ENCODE data around the gene NSMCE1.
A peak's percentile ranks its signal among the peaks of the same experiment; 100 is the strongest.
"Not testable (repeated sequence)": the region's sequence is repeated elsewhere in the genome, so short reads cannot be mapped to it uniquely, and the experiment has no call there.

Gene NSMCE1

GRCh38 chr16:27289669-27290068, 21.1 kb upstream of the NSMCE1 start:
- no peaks in the 10 kb centered on the region for H3K36me3 Mint-ChIP-seq (ENCODE audit: low read depth)
- peaks cover 6% of the 10 kb centered on the region for H3K9me3 Mint-ChIP-seq
- peak overlapping the region; percentile 5 for H3K27ac Mint-ChIP-seq
- DNase-seq (no peak), ATAC-seq (no peak)
- H3K27me3 Mint-ChIP-seq: no peaks in the 10 kb centered on the region
- peaks cover 50% of the 10 kb centered on the region for H3K4me1 Mint-ChIP-seq
- no peak overlapping the region for H3K4me3 Mint-ChIP-seq

GRCh38 chr16:27288313-27288712, 19.7 kb upstream of the NSMCE1 start:
- not testable (repeated sequence) for H3K4me3 Mint-ChIP-seq; H3K27ac Mint-ChIP-seq; DNase-seq; H3K27me3 Mint-ChIP-seq; ATAC-seq; H3K9me3 Mint-ChIP-seq; H3K36me3 Mint-ChIP-seq (ENCODE audit: low read depth)
- peaks cover 62% of the 10 kb centered on the region for H3K4me1 Mint-ChIP-seq

- no peak overlapping the region for H3K4me3 Mint-ChIP-seq
- peaks cover 6% of the 10 kb centered on the region for H3K9me3 Mint-ChIP-seq
- no peak for DNase-seq
- no peak overlapping the region for H3K27ac Mint-ChIP-seq
- no peaks in the 10 kb centered on the region for H3K27me3 Mint-ChIP-seq
- peaks cover 66% of the 10 kb centered on the region for H3K4me1 Mint-ChIP-seq
- ATAC-seq: no peak
- no peaks in the 10 kb centered on the region for H3K36me3 Mint-ChIP-seq (ENCODE audit: low read depth)
These were observed 19.3 kb upstream of the NSMCE1 start for GRCh38 chr16:27287887-27288286.

- H3K27me3 Mint-ChIP-seq: no peaks in the 10 kb centered on the region
- H3K4me3 Mint-ChIP-seq: no peak overlapping the region
- H3K9me3 Mint-ChIP-seq: peaks cover 6% of the 10 kb centered on the region
- H3K4me1 Mint-ChIP-seq: peaks cover 71% of the 10 kb centered on the region
- no peaks in the 10 kb centered on the region for H3K36me3 Mint-ChIP-seq (ENCODE audit: low read depth)
- ATAC-seq (no peak), DNase-seq (no peak)
- H3K27ac Mint-ChIP-seq: peak overlapping the region; percentile 37
These were observed 18.7 kb upstream of the NSMCE1 start for GRCh38 chr16:27287051-27287811.

- ATAC-seq: no peak
These were observed 17.9 kb upstream of the NSMCE1 start for GRCh38 chr16:27286451-27286850.

GRCh38 chr16:27285676-27286196, 17.2 kb upstream of the NSMCE1 start:
- no peaks in the 10 kb centered on the region for H3K27me3 Mint-ChIP-seq
- no peak overlapping the region for H3K4me3 Mint-ChIP-seq
- H3K9me3 Mint-ChIP-seq: peaks cover 6% of the 10 kb centered on the region
- peak; percentile 11 for ATAC-seq
- H3K4me1 Mint-ChIP-seq: peaks cover 74% of the 10 kb centered on the region
- H3K36me3 Mint-ChIP-seq (ENCODE audit: low read depth): no peaks in the 10 kb centered on the region
- peak overlapping the region; percentile 1 for H3K27ac Mint-ChIP-seq
- no peak for DNase-seq

More at GRCh38 chr16:27286451-27286850, 17.9 kb upstream of the NSMCE1 start:
- Mint-ChIP-seq H3K9me3 (peaks cover 6% of the 10 kb centered on the region), H3K27ac (peak overlapping the region; percentile 1), H3K27me3 (no peaks in the 10 kb centered on the region), H3K4me3 (no peak overlapping the region), H3K4me1 (peaks cover 74% of the 10 kb centered on the region), H3K36me3 (ENCODE audit: low read depth) (no peaks in the 10 kb centered on the region)
- no peak for DNase-seq

- Mint-ChIP-seq H3K4me3 (no peak overlapping the region), H3K36me3 (ENCODE audit: low read depth) (no peaks in the 10 kb centered on the region), H3K27ac (peak overlapping the region; percentile 50), H3K9me3 (peaks cover 6% of the 10 kb centered on the region), H3K4me1 (peaks cover 67% of the 10 kb centered on the region), H3K27me3 (no peaks in the 10 kb centered on the region)
- ATAC-seq (peak; percentile 60), DNase-seq (no peak)
These were observed 16.5 kb upstream of the NSMCE1 start for GRCh38 chr16:27284865-27285675.

GRCh38 chr16:27281243-27281642, 12.7 kb upstream of the NSMCE1 start:
- ATAC-seq: no peak

GRCh38 chr16:27275394-27275793, 6.8 kb upstream of the NSMCE1 start:
- peaks cover 64% of the 10 kb centered on the region for H3K4me1 Mint-ChIP-seq
- peak overlapping the region; percentile 52 for H3K27ac Mint-ChIP-seq
- H3K27me3 Mint-ChIP-seq: no peaks in the 10 kb centered on the region
- peaks cover 11% of the 10 kb centered on the region for H3K36me3 Mint-ChIP-seq (ENCODE audit: low read depth)
- peaks cover 5% of the 10 kb centered on the region for H3K9me3 Mint-ChIP-seq
- ATAC-seq (no peak), DNase-seq (no peak)
- H3K4me3 Mint-ChIP-seq: no peak overlapping the region

More at GRCh38 chr16:27281243-27281642, 12.7 kb upstream of the NSMCE1 start:
- no peak for DNase-seq
- peaks cover 55% of the 10 kb centered on the region for H3K4me1 Mint-ChIP-seq
- H3K9me3 Mint-ChIP-seq: no peaks in the 10 kb centered on the region
- H3K27me3 Mint-ChIP-seq: no peaks in the 10 kb centered on the region
- no peaks in the 10 kb centered on the region for H3K36me3 Mint-ChIP-seq (ENCODE audit: low read depth)
- H3K4me3 Mint-ChIP-seq: no peak overlapping the region
- peak overlapping the region; percentile 13 for H3K27ac Mint-ChIP-seq

- ATAC-seq: not testable (repeated sequence)
These were observed 5.9 kb upstream of the NSMCE1 start for GRCh38 chr16:27274424-27274874.

GRCh38 chr16:27273670-27274423, 5.3 kb upstream of the NSMCE1 start:
- Mint-ChIP-seq H3K9me3 (peaks cover 5% of the 10 kb centered on the region), H3K4me1 (peaks cover 76% of the 10 kb centered on the region), H3K27me3 (no peaks in the 10 kb centered on the region), H3K27ac (peak overlapping the region; percentile 97), H3K36me3 (ENCODE audit: low read depth) (peaks cover 11% of the 10 kb centered on the region), H3K4me3 (peak overlapping the region; percentile 40)
- ATAC-seq (peak; percentile 97), DNase-seq (peak; percentile 63)

More at GRCh38 chr16:27274424-27274874, 5.9 kb upstream of the NSMCE1 start:
- DNase-seq, H3K9me3 Mint-ChIP-seq, H3K27me3 Mint-ChIP-seq: not testable (repeated sequence)
- peaks cover 73% of the 10 kb centered on the region for H3K4me1 Mint-ChIP-seq
- peak overlapping the region; percentile 40 for H3K4me3 Mint-ChIP-seq
- H3K27ac Mint-ChIP-seq: peak overlapping the region; percentile 97
- peaks cover 11% of the 10 kb centered on the region for H3K36me3 Mint-ChIP-seq (ENCODE audit: low read depth)

GRCh38 chr16:27273330-27273669, 4.7 kb upstream of the NSMCE1 start:
- ATAC-seq (no peak), DNase-seq (no peak)
- peak overlapping the region; percentile 97 for H3K27ac Mint-ChIP-seq
- H3K27me3 Mint-ChIP-seq: no peaks in the 10 kb centered on the region
- peaks cover 15% of the 10 kb centered on the region for H3K36me3 Mint-ChIP-seq (ENCODE audit: low read depth)
- H3K4me3 Mint-ChIP-seq: peak overlapping the region; percentile 40
- H3K4me1 Mint-ChIP-seq: peaks cover 76% of the 10 kb centered on the region
- peaks cover 5% of the 10 kb centered on the region for H3K9me3 Mint-ChIP-seq

- H3K27ac Mint-ChIP-seq: peak overlapping the region; percentile 97
- H3K4me3 Mint-ChIP-seq: peak overlapping the region; percentile 40
- ATAC-seq, H3K9me3 Mint-ChIP-seq, H3K27me3 Mint-ChIP-seq: not testable (repeated sequence)
- peaks cover 79% of the 10 kb centered on the region for H3K4me1 Mint-ChIP-seq
- peak; percentile 1 for DNase-seq
- peaks cover 19% of the 10 kb centered on the region for H3K36me3 Mint-ChIP-seq (ENCODE audit: low read depth)
These were observed 4.1 kb upstream of the NSMCE1 start for GRCh38 chr16:27272697-27273096.

- Mint-ChIP-seq H3K36me3 (ENCODE audit: low read depth) (peaks cover 24% of the 10 kb centered on the region), H3K9me3 (peaks cover 5% of the 10 kb centered on the region), H3K4me1 (peaks cover 83% of the 10 kb centered on the region), H3K27me3 (no peaks in the 10 kb centered on the region), H3K4me3 (peak overlapping the region; percentile 28), H3K27ac (peak overlapping the region; percentile 95)
- no peak for ATAC-seq
- peak; percentile 0 for DNase-seq
These were observed 3.5 kb upstream of the NSMCE1 start for GRCh38 chr16:27272076-27272475.
